Raji (cell line): ENCODE data around the gene TPST1.

Experiments
- POLR2A ChIP-seq: IDR thresholded peaks from 2 replicates; pipeline ENCODE4 v1.6.1; 2011; ENCODE audit warnings: low read depth, low read length, control low read depth; ENCODE audit not compliant: insufficient read depth

Gene TPST1

DNA sequence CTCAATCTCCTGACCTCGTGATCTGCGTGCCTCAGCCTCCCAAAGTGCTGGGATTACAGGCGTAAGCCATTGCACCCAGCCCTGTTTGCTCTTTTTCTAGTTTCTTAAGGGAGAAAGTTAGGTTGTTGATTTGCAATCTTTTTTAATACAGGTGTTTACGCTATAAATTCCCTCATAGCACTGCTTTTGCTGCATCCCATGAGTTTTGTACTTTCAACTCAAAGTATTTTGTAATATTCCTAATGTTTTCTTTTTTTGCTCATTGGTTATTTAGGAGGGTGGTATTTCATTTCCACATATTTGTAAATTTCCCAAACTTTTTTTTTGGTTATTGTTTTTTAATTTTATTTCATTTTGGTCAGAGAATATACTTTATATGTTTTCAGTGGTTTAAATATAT, 11.6 kb downstream of the TPST1 start:
- TF ChIP-seq POLR2A, result no peak

DNA sequence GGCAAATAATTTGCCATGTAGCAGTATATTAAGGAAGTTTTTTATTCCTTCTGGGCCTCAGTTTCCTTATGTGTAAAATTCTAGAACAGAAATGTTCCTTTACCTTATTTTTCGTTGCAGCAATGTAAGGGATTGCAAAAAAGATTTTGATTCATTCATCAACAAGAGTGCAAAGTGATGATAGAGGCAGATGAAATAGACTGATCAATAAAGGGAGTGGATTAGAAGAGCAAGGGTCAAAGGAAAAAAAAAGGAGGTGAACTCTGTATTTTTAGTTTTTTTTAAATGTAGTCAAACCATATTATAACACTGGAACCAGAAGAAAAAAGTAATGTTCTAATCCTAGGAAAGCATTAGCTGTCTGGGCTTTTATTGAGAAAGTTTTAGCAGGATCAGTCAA, 14.7 kb downstream of the TPST1 start:
- no peak for TF ChIP-seq POLR2A

DNA sequence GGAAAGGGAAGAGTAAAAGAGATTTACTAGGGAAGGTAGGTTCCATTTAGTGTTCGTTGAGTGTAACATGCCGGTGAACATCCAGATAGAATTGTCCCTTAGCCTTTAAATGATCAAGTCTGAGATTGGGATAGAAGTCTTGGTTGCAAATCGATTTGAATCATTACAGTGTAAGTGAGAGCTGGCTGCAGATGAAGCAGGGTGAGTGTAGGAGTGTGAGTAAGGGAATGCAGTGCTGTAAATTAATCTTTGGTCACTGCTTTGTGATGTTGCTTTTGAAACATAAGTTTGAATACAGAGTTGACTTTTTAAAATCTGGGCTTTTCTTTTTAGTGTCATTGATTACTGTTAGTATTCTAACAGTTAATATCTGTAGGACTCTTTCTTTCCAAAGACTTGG, 16.3 kb downstream of the TPST1 start:
- no peak for TF ChIP-seq POLR2A

DNA sequence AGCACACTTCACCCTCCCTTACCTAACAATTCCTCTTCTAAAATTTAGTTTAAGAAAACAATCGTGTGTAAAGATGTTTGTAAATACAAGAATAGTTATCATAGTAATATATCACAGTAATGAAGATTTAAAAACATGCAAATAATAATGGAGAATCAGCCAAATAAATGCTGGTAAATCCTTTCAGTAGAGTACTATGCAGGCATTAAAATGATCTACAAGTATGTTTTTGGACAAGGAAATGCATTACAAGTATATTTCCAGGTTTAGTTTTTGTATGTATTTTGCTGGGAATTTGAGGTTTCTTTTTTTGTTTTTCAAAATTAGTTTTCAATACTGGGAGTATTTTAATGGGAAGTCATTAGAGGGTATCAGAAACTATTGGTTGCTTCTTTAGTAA, 22.7 kb downstream of the TPST1 start:
- TF ChIP-seq POLR2A, result no peak

DNA sequence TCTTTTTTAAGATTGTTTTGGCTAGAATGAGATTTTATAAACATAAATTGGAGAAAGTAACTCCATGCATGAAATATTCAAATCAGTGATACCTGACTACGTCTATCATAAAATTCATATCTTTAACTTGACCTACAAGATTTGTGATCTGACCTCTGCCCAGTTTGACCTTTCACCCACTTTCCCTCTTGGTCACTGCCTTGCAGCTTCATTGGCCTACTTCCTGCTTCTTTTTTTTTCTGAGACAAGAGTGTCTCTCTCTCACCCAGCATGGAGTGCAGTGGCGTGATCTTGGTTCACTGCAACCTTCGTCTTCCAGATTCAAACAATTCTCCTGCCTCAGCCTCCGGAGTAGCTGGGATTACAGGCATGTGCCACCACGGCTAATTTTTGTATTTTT, 28.5 kb downstream of the TPST1 start:
- no peak for TF ChIP-seq POLR2A

DNA sequence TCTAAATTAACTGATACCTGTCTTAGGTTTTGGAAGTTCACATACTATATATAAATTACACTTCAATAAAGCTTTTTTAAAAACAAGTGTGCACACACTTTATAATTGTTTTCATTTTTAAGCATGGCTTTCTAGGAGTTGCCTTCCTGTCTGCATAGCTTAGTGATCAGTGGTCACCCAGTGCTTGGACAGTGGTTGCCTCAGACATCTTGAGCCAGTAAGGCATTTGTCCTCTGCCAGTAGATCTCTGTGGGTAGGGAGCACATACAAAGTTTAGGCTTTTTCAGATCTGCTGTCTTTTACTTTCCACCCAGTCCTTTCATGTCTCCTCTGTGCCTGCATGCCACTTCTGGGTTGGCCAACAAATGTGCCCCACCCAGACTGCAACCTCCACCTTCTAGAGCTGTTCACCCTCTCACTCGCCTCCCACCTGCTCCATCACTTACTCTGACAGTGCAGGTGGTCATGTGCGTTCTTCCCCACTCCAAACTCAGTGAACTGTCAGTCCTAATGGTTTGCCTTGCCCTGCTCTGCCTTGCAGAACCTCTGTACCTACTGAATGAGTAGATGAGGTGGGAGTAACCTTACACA, 31.7 kb downstream of the TPST1 start:
- TF ChIP-seq POLR2A, result no peak

DNA sequence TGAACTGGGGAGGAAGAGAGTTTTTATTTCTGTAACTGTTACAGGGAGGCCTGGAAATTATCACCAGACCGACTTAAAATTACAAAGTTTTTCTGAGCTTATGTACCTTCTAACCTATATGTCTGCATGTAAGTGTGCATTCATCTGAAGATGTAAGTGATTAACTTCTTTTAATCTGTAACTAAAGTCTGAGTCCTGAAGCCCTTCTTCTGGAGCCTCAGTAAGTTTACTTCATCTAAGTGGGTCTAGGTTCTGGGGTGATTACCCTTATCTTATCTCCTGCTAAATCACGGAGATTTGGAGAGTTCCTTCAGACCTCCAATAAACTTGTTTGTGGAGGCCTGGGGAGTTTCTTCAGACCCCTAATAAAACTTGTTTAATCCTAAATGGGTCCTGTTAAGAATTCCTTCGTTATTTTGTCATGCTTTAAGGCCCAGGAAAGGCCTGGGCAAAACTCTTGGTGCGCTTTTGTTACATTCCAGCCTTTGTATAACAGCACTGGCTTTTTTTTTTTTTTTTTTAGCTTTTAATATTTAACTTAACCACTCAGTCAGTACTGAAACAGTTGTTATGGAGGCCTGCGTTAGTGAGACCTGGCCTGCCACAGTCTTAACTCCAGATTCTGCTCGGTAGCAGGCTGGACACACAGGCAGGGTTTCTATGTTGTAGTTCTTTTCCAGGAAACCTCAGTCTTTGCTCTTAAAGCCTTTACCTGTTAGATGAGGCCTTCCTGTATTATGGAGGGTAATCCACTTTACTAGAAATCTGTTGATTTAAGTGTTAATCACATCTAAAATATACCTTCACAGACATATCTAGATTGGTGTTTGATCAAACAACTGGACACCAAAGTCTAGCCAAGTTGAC, 33.0 kb downstream of the TPST1 start:
- TF ChIP-seq POLR2A, result no peak

DNA sequence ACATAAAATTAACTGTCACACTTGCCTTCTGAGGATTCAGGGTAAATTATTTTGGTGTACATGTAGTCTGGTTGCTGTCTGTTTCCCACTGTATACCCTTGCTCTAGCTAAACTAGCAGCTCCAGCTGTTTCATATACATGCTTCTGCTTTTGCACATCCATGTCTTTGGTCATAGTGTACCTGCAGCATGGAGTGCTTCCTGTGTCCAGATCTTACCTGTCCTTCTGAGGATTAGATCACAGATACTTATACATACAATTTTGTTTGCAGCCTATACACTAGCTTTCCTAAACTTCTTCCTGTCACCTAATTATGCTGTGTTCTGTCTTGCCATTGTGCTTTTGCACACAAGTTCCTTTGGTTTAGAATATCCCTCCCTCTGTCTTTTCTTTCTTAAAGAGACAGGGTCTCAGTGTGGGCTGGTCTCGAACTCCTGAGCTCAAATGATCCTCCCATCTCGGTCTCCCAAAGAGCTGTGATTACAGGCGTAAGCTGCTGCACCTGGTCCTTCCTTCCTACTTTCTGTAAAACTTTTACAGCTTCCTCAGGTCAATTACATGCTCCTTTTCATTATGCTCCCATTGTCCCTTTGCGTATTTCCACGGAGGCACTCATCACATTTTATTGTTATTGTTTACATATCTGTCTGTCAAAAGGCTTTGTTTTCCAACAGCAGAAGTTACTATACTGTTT, 33.8 kb downstream of the TPST1 start:
- no peak for TF ChIP-seq POLR2A

DNA sequence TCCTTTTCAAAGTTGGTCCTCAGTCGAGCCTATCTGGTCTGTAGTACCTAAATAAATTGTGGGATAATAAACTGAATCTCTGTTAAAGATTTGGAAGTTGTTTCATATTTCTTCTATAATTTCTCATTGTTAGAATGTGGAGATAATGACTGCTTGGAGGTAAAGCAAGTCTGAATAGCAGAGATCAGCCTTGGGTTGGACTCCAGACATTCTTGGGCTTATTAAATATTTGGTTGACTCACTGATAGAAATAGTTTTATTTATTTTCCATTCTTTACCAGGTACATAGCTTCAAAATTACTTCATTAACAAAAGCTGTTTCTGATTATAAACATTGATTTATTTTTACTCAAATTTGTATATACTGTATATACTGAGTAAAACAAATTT, 34.3 kb downstream of the TPST1 start:
- no peak for TF ChIP-seq POLR2A

DNA sequence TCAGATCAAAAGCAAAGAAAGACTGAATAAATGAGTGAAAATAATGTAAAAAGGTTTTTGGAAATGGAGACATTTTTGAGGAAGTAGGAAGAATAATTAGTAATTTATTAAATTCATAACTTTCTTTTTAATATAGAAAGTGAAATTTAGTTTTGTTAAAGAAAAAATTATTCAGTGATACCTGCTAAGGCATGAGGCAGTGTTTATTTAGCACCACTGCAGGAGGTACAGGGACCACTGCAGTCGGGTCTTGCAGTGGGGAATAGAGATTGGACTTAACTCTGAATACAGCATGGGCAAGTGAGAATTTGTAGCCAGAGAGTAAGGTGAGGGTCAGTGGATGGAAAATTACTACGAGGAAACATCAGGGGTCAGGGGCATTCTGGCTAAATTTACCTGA, 39.9 kb downstream of the TPST1 start:
- no peak for TF ChIP-seq POLR2A

DNA sequence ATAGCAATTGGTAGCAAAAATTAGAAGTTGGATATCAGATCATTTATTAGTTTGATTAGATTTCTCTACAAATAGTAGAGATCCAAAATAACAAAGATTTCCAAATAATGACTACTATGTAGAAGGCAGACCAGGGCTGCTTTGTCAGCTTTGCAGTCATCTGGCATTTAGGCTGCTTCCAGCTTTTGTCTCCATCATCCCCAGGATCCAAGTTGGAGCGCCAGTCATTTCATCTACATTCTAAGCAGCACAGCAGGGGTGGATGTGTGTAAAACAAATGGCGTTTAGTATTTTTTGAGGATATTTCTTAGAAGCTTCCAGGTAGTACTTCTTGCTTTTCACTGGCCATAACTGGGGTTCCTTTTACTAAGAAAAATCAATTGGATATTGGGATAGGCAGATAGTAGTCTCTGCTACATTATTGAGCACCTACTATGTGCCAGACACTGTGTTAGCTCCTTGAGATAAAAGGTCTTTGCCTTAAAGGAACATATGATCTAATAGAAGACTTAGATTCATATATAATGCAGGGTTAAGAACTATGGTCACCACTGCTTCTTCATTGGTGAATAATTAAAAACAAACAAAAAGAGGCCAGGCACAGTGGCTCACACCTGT, 41.5 kb downstream of the TPST1 start:
- no peak for TF ChIP-seq POLR2A

DNA sequence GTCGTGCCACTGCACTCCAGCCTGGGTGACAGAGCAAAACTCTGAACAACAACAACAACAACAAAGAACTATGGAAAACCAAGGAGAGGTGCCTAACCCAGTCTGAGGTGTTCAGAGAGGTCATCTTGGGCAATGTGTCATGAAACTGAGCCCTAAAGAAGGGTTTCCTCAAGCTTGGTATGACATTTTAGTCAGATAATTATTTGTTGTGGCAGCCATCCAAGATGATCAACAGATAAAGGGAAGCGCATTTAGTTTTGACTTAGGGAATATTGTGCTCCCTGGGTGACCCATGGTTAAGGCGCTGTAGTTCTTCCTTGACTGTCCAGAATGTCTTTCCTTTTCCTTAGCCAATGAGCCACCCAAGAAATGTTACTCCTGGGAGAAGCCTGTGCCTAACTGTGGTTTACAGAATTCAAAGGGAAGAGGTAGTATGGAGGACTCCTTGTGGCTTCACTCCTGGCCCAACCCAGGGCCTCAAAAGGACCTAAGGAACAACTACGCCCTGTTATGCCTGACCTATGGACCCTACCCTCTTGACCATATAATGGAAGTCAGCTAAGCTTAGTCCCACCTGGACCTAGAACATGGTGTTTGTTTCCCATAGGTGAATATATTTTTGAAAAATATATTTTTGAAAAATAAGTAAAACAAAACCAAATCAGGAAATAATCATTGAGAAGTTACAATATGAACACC, 42.4 kb downstream of the TPST1 start:
- no peak for TF ChIP-seq POLR2A

DNA sequence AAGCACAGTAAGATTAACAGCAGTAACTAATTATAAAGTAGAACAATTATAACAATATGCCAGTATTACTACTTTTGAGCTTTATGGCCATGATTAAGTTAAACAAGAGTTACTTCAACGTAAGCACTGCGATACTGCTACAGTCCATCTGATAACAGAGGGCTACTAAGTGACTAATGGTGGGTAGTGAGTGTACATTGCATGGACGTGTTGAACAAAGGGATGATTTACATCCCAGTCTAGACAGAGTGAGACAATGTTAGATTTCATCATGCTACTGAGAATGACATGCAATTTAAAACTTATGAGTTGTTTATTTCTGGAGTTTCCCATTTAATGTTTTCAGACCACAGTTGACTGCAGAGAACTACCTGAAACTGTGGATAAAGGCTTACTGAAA, 45.6 kb downstream of the TPST1 start:
- TF ChIP-seq POLR2A, result no peak

DNA sequence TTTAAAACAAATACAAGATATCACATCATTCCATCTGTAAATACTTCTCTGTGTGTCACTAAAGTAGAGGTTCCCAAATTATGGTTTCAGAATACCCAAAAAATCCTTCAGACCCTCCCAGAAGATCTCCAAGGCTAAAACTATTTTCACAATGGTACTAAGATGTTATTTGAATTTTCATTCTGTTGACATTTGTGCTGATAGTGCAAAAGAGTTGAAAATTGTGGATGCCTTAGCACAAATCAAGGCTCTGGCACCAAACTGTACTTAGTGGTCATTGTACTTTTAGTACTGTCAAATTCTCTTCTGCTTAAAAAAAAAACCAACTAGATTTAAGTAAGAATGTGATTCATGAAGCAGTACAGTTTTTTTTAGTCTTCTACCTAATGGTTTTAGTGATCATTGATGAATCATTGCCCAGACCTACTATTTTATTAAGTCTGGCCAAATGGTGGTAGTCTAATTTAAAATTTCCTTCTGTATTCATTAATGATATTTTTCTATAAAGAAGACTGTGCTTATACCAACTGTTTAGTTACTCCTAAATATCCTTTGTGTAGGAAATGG, 50.5 kb downstream of the TPST1 start:
- TF ChIP-seq POLR2A, result no peak

DNA sequence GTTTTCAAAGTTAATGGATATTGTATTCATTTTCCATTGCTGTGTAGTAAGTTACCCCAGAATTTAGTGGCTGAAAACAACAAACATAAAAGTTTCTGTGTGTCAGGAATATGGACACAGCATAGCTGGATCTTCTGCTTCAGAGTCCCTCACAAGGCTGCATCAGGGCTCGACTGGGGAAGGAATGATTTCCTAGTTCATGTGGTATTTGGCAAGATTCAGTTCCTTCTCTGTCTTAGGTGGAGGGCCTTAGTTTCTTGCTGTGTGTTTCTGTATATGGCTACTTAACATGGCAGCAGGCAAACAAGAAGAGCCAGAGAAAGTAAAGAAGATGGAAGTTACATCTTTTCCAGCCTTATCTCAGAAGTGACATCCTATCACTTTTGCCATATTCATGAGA, 51.1 kb downstream of the TPST1 start:
- no peak for TF ChIP-seq POLR2A
